ENCODE data around the gene CTIF.
"Not testable (repeated sequence)": the region's sequence is repeated elsewhere in the genome, so short reads cannot be mapped to it uniquely, and the experiment has no call there.

Gene CTIF

DNA sequence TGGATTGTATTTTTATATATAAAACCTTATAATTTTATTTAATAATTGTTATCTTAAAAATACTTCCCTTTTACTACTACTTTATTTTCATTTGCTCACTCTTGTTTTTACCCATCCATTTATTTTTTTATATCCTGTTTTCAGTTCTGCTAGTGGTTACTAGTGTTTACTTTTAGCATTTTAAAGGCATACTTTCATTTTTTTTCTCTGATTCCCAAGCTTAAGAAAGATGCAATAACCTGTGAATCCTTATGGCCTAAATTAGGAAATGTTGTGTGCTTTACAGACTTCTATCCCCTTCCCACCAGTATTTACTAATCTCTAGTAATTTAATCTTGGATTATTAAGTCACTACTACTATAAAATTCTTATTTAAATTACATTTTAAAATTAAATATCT, 272.0 kb downstream of the CTIF start:
- no peak for DNase-seq

DNA sequence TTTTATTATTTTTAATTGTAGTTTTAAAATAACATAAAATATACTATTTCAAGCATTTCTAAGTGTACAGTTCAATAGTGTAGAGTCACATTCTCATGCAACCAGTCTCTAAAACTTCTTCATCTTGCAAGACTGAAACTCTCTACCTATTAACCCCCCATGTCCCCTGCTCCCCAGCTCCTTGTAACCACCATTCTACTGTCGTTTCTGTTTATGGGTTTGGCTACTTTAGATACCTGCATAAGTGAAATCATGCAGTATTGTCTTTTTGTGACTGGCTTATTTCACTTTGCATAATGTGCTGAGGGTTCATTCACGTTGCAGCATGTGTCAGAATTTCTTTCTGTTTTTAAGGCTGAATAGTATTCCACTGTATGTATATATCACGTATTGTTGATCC, 272.6 kb downstream of the CTIF start:
- DNase-seq = no peak

DNA sequence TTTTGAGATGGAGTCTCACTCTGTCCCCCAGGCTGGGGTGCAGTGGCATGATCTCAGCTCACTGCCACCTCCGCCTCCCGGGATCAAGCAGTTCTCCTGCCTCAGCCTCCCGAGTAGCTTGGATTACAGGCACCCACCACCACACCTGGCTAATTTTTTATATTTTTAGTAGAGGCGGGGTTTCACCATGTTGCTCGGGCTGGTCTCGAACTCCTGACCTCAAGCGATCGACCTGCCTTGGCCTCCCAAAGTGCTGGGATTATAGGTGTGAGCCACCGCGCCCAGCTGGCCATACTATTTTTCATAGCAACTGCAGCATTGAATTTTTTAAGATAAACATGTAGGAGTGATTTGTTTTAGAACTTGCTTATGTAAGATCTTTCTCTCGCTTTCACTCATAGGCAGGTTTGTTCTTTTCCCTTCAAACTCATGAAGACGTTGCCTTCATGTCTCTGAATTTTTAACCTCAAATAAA, 273.2 kb downstream of the CTIF start:
- DNase-seq = not testable (repeated sequence)

DNA sequence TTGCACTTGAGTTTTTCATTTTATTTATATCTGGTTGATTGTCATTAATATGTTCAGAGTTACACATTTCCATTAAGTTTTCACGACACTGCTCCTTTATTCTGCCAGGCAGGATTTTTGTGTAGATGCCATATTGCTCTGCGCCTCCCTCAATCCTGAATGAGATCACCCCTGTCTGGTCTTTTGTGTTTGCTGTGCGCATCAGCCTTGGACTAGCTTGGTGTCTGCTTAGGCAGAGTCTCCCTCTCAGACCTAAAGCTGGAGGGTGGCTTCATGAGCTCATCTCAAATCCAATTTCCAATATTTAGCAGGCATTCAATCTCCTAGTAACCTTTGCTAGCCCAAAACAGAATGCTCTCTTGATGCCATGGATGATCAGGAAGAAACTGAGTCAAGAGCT, 274.5 kb downstream of the CTIF start:
- DNase-seq = no peak

DNA sequence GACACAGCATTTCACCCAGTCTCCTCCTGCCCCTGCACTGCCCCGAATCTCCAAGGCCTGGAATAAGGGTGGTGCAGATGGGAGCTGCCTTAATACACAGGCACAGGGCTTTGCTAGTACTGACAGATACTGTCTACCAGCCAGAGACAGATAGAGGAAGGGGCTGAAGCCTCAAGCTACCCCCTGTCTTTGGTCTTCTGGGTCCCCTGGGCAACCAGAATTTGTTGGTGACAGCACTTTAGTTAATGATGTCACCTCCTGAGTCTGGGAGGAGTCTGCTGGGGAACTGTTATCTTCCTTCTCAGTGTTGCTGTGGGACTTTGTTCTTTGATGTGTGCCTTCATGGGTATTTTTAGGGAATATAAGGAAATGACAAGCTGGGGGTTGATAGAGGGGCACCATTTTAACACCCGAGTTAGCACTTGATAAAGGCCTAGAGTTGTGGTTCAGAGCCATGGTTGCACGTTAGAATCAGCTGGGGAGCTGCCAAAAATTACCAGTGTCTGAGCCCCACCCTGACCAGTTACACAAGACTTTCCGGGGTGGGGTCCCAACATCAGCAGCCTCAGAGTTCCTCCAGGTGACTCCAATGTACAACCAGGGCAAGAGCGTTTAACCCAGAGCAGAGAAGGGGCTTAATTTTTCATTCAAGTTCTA, 275.1 kb downstream of the CTIF start:
- DNase-seq = no peak

DNA sequence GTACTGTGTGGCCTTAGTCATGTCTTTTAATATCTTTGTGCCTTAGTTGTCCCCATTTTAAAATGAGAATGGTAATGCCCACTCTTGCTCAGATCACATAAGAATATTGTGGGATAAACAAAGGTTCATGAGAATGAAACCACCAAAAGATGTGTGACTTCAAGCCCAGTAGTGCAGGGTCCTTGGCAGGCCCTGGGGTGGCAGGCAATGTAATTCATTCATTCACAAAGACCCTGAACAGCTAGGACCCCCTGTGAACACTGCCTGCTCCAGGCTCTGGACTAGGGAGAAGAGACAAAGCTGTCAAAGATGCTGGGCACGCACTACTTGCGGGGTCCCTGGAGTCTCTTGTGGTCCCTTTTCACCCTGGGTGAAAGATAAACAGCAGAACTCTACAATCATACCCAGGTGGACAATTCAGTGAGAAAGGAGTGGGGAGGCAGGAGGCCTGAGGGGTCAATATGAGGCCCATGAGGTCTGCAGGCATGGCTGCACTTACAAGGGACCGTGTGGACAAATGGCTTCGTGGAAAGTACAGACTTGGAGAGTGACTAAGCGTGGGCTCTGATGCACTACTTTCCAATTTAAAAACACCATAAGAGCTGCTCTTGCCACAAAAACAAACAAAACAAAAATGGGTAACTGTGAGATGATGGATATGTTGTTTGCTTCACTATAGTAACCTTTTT, 275.8 kb downstream of the CTIF start:
- DNase-seq = no peak

DNA sequence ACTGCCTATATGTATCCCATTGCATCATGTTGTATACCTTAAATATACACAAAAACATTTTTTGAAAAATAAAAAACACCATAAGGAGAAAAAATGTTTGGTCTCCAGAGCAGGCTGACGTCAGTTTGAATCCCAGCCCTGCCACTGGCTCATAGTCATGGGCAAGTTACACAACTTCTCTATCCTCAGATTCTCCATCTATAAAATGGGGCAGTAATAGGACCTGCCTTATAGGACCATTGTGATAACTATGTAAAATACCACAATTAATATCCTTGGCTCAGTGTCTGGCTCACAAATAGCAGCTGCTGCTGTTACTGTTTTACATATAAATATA, 276.3 kb downstream of the CTIF start:
- no peak for DNase-seq

DNA sequence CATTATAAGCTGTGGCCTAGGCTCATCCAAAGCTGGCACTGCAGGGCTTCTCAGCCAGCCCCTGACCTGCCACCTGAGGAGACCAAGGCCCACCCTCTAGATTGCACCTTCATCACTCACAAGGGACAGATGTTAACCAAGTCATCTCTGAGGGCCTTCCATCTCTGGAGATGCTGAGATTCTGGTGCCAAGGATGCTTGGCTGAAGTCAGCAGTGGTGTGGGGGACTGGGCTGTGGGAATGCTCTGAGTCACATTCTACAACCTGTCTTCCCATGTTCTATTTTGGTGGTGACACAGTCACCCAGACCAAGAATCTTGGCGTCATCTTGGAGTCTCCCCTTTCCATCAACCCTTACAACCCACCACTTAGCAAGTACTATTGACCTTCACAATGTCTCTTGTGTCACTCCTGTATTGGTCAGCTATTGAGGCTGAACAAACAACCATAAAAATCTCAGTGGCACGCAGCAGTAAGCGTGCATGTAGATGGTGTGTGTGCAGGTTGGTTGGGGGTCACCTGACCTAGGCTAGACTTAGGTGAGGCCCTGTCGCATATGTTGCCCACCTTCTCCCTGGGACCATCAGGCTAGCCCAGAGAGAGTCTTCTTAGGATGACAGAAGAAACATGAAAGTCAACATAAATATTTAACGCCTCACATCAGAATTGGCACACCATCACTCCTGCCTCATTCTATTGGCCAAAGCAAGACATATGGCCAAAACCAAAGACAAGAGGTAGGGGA, 276.9 kb downstream of the CTIF start:
- no peak for DNase-seq

DNA sequence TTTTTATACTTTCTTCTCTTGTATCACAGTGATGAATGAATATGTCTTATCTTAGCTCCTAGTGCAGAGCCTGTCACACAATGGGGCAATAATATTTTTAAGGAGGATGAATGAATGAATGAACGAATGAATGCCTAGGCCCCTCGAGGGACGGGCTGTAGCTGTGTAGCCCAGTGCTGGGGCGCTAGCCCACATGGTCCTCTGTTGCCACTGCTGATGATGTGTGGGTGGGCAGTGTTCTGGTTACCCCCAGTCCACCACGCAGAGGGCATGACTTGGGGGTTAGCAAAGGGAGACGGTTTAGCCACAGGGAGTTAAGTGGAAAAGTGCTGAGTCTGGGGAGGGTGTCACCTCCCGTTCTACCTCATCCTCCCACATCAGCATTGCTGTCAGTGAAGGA, 277.7 kb downstream of the CTIF start:
- no peak for DNase-seq

DNA sequence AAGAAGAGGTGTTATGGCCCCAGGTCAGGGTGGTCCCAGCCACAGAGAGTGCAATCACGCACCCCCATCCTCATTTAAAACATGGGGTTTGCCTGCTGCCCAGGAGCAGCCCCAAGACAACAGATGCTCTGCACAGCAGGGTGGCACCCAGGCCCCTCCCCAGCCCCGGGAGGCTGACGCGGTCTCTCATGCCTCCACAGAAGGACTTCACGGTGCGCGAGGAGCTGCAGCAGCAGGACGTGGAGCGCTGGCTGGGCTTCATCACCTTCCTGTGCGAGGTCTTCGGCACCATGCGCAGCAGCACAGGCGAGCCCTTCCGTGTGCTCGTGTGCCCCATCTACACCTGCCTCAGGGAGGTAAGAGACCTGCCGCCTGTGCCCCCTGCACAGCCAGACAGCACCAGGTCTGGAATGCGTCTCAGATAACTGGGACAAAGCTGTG, 278.2 kb downstream of the CTIF start:
- no peak for DNase-seq

DNA sequence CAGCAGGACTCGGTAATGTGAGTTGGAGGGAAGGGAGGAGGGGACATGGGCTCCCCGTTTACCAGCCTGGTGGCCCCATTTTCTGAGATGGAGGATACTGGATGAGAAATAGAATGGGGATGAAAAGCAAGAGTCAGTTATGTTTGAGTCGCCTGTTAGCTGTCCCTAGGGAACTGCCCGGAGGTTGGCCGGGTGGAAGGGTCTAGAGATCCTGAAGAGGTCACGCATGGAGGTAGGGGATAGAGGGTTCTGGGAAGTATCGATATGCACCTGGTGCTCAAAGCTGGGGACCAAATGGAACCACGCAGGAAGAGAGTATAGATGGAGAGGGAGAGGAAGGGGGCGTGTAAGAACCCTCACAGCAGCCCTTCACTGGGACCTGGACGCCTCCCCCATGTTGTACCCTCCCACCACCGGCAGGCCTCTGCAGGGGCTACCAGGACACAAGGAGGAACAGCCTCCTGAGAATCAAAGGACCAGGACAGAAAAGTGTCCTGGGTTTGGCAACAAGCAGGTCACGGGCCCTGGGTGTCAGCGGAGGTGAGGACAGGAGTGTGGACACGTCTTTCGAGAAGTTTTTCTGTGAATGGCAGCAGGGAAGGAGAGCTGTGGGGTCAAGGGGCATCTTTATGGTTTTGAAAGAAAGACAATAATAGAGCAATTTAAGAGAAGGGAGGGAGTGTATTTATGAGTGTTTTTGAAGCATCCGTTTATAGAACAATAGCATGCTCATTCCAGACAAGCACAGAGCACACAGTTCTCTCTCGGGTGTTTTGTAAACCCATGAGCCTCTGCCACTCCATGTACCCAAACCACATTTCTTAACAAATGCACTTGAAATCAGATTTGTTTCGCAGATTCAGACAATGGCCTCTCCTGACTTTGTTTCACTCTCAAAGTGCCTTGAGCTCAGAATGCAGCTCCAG, 279.8 kb downstream of the CTIF start:
- no peak for DNase-seq

DNA sequence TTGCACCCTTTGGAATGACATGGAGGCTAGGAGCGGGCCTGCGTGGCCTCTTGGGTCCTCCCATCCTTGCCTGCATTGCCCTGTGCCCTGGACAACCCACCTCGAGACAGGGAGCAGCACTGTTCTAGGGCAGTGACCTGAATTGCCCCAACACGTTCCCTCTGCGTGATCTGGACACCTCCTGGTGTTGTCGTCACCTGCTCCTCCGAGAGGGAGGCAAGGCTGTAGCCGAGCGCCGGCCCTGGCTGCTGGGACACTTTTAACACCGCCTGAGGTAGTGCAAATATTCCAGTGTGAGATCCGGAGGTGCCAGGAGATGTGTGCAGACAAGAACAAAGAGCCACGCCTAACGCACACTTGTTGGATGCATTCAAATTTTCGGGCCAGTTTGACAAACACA, 280.4 kb downstream of the CTIF start:
- DNase-seq = no peak

DNA sequence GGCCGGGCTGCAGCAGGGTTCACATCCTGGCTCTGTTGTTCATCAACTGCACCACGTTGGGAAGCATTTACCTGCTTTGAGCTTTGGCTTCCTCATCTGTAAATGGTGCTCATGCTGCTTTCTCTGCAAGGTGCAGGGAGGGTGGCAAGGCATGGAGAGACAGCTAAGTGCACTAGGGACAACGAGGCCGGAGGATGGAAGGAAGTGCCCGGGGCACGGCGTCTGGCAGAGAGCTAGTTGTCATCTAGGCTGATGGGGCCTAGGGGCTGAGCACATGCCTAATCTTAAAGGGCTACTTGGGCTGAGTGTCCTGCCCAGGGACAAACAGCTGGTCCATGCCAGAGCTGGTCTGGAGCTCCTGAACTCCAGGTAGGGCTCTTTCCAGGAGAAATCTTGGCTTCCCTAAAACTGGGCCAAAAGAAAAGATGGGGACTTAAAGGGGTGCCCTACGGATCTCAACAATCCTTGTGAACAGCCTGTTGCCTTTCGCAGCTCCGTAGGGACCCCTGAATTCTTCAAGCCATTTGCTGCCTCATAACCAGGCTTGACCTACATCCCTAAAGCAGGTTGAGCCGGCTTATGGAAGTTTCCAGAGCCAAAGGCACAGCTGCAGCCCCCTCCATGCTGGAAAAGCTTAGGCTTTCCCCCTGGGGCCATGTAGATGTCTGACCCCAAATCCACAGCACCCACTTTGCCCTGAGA, 281.1 kb downstream of the CTIF start:
- DNase-seq = no peak

DNA sequence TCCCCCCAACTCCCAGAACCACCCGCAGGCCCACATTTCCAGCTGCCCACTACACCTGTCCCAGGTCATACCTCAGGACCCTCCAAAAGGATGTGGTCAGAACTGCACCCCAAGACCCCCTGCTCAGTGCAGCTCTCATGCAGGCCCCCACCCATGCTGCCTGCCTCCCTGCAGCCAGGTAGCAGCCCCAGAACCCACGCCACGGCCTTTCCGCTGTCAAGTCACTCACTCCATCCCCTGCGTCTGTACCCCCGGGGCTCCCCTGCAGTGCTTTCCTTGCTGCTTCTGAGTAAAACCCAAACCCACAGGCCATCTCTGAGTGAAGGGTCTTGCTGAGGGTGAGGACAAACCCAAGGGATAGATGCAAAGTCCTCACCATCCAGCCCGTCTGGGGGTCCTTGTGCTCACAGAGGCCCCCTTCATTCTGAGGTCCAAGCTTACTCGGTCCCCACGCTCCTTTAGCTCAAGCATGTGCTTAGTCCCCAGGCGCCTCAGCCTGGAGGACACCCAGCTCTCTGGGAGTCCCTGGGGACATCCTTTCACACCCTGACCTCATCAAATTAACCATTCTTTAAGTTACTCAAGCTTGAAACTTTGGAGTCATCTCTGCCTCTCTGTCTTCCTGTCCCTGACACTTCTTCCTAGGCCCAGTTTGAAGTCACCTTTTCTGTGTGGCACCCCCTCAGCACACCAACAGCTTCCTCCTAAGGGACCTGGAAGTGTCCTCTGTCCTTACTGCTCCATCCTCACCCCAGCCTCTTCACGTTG, 281.8 kb downstream of the CTIF start:
- DNase-seq = no peak

DNA sequence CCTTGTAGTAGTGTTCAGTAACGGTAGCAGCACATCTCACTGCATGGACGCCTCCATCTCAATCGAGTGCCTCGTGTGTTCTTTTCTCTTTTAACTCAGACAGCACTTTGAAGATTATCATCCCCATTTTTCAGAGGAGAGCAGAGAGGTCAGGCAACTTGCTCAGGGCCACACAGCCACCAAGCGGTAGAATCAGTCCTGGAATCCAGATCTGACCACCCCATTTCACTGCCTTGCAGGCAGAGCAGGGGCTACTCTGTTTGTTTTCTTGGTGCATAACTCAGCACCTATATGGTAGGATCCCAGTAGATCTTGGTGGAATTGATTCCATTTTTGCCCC, 282.4 kb downstream of the CTIF start:
- DNase-seq = no peak

DNA sequence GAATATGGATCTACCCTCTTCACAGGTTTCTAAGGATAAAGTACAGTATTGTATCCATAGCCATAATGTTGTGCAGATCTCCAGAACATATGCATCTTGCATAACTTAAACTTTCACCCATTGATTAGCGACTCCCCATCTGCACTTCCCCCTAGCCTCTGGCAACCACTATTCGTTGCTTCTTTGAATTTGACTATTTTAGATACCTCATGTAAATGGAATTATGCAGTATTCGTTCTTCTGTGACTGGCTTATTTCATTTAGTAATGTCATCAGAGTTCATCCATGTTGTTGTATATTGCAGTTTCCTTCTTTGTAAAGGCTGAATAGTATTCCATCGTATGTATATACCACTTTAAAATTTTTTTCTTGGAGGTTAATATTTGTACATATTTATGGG, 283.0 kb downstream of the CTIF start:
- DNase-seq = no peak

DNA sequence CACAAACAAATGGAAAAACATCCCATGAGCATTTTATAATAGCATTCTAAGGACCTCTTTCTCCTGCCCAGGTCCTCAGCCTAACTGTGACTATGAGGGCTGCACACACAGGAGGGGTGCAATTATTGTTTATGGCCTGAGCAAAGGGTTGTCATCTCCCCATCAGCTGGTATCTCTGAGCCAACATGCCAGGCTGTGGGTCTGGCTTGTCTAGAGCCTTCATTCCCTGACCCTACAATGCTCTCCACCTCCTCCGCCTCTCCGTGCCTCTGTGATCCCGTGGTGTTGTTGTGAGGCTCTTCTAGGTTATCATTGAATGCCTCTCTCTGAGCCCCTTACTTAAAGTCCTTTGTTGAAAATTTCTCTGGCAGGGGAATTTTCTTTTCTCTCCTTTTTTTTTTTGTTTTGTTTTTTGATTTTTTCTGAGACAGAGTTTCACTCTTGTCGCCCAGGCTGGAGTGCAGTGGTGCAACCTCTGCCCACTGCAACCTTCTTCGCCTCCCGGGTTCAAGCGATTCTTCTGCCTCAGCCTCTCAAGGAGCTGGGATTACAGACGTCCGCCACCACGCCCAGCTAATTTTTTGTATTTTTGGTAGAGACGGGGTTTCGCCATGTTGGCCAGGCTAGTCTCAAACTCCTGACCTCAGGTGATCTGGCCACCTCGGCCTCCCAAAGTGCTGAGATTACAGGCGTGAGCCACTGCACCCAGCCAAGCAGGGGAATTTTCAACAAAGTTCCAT, 285.6 kb downstream of the CTIF start:
- no peak for DNase-seq

DNA sequence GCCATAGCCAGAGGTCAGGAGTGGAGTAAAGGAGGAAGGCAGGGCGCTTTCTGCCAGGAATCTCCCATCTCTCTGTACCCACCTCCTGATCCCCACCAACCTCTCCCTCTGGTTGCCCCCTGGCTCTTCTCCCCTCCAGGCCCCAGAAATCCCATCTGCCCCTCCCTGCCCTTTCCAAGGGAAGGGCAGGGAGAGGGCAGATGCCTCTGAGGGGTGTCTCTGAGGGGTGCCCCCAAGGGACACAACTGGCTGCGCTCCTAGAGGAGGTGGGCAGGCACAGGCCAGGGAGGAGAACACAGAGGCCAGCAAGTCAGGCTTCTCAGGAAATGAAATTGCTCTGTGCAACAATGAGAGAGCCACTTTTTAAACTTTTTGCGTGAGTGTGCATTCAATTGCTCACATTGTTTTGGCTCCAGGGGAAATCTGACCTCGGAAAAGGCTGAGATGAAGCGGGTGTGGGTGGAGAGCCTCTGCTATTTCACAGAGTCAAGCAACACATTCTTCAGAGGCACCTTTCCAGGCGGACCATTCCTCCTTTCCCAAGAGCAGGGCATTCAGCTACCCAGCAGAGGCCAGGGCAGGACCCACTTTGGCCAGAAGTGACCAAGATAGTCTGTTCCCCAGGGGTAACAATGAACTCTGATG, 286.4 kb downstream of the CTIF start:
- no peak for DNase-seq

DNA sequence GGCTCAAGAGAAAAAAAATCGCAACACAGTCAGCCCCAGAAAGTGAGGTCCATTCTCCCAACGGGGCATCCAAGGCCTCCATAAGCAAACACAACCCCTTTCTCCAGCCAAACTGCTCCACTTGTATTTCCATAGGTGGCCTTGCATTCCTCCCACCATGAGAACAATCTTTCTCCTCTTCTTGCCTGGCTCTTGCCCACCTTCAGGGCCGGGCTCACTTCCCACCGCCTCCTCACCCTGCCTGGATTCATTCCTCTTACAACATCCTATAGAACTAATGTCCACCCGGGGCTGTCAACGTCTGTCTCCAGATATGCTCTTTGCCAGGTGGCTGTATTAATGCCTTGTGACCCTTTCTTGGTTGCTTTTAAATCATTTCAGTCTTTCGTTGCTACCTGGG, 287.4 kb downstream of the CTIF start:
- no peak for DNase-seq

DNA sequence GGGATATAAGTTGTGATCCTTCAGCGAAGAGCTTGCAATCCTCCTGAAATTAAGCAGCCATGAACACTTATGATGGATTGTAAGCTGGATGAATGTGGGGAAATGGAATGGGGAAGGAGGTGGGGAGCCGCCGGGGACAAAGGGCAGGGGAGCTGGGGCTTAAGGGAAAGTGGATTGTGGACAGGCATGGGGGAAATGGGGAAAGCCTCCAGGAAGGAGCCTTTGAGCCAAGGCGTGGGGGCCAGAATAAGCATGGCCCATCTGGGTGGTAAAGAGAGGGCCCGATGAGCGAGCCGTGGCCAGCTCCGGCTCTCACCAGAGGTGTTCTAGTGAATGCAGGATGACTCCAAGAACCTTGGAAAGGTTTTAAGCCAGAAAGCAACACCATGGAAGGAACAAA, 288.0 kb downstream of the CTIF start:
- no peak for DNase-seq

All from Kasumi-1 (cell line).